Erythroblast (primary cell): ENCODE data around the gene POLR1A.

ENCODE experiments used
- DNase-seq, 2 experiments: peaks; one replicate each; lab custom pipeline; 2025; lab: John Stamatoyannopoulos, UW
- GATA1 ChIP-seq: IDR thresholded peaks from 2 replicates; pipeline ENCODE4 v1.6.1; 2011; ENCODE audit warnings: low read depth, mild to moderate bottlenecking, control low read depth, low read length, moderate library complexity
- POLR2A ChIP-seq: IDR thresholded peaks from 2 replicates; pipeline ENCODE4 v1.6.1; 2011; ENCODE audit warnings: mild to moderate bottlenecking, low read length

The POLR1A gene

DNA sequence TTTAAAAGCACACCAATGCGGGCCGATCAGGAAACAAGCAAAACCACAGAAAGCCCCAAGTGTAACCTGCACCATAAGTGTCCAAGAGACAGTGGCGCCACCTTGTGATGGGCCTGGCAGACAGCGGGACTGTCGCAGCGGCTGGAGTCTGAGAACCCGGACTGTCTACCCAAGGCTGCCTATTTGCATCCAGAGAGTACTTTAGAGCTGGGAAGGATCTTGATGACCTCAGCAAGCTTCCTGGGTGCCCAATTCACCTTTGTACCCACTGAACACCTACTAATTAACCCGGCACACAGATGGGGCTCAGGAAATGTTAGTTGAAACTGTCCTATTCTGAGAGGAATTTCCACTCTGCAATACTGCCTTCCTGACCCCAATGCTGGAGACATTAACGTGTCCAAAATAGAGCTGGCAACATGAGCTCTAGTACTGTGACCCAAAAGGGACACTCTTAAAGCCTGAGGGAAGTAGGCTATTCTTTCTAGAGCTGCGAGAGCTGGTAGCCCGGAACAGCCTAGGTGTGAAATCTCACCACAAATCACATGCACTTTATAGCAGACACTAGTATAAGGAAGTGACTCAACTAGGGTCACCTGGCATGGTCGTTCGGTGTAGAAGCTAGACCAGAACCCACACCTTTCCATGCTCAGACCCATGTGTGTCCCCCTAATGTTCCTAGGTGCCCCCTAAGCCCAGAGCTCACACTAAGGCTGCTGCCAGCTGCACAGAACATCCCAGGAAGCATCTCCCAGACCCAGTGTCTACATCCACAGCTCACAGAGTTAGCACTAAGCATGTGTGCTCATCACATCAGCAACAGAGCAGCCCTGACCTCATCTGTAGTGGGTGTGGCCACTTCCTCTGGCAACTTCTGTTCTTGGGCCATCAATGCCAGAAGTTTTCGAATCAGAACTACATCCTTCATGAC is 25.4 kb downstream of the POLR1A start:
- peak; percentile 70 to 85 for DNase-seq
- TF ChIP-seq POLR2A = no peak

DNA sequence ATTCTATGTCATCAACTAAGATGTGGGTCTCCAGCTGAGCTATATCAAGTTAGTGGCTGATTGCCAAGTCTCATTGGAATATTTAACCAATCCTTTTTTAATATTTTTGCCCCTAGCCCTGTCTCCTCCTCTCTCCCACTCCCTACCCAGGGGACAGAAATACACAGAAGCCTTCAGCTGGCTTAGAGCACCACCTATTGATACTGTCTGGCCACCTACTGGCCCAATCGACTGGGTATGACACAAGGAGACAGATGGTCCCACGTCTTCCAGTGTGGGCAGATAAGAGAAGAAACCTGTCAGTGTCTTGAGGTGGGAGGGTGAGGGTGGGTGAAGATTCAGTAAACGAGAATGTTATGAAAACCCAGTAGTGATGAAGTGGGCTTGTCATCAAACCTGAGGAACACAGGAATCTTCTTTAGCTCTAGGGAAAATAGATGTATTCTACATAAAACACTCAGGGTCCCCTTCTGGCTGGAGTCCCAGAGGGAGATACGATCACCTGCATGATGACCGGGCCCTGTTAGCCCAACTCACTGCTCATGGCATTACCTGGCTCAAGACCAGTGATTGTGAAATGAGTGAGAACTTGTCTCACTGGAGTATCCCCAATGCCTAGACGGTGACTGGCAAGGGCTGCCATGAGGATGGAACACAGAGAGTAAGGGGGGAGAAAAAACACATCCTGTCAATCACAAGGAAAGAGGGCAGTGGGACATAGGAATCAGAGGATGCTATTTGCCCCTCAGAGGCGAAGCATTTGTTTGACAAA is 26.7 kb downstream of the POLR1A start:
- TF ChIP-seq POLR2A (no peak), GATA1 (no peak)
- DNase-seq = peak; percentile 40 to 71

DNA sequence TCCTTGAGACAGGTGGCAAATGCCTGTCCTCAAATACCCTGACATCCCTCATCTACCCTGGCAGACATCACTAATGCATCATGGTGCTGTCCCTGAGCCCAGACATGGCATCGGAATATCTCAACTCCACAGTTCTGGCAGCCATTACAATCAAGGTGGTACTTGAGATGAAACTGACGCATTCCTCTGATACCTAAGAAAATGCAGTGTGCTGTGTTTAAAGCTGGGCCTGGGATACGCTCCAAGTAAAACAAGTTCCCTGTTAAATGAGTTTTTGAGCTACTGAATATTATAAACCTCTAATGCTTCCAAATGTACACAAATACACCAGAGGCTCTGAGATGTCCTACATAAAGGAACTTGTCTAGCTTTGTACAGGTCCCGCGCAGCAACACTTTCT is 29.8 kb downstream of the POLR1A start:
- TF ChIP-seq GATA1 (no peak), POLR2A (no peak)
- no peak for DNase-seq

DNA sequence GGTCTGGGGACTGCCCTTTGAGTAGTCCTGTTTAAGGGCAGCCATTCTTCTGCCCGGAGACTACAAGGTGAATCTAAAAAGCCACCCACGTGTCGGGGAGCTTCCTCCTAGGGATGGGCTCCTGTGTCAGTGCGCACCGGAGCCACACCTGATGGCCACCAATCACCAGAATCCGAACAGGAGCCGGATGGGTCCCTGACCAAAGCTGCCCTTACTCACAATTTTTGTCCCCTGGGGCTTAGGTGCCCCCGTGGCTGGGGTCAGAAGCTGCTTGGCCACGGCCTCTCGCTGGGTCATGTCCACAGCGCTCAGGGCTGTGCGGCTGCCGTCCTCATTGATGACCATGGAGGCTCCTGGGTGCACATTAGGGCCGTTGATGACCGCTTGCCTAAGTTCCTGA is 30.9 kb downstream of the POLR1A start:
- TF ChIP-seq POLR2A (no peak), GATA1 (no peak)
- DNase-seq = no peak

DNA sequence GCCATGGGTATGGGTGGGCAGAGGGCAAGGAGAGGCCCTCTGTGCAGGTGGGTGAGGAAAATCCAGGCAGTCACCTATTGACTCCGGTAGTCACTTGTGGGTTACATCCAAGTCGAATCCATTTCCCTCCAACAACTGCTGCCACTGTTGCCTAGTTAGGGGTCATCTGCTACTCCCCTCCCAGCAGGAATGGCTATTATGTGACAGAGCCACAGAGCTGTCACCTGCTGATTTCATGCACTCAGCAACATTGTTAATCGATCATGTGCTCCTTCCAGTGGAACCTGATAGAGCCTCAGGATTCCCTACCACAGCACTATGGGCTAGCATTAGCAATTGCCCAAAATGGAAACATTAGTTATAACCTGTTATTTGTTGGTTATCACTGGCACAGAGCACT is 31.4 kb downstream of the POLR1A start:
- TF ChIP-seq POLR2A = no peak
- no peak for TF ChIP-seq GATA1
- DNase-seq = no peak

DNA sequence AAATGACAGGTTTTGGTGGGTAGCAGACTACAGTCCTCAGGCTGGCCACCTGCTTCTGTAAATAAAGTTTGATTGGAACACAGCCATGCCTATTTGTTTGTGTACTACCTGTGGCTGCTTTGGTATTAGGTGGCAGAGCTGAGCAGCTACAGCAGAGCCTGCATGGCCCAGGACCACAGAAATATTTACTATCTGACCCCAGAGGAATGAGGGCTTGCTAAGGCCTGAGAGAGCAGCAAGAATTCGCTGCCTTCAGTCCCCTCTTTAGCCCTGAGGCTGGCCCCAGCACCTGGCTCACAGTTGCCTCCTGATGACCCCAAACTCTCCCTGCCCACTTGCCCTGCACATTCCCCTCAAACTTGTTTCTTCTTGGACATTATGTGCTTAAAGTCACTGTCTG is 32.5 kb downstream of the POLR1A start:
- TF ChIP-seq POLR2A = no peak
- TF ChIP-seq GATA1 = no peak
- DNase-seq = no peak

DNA sequence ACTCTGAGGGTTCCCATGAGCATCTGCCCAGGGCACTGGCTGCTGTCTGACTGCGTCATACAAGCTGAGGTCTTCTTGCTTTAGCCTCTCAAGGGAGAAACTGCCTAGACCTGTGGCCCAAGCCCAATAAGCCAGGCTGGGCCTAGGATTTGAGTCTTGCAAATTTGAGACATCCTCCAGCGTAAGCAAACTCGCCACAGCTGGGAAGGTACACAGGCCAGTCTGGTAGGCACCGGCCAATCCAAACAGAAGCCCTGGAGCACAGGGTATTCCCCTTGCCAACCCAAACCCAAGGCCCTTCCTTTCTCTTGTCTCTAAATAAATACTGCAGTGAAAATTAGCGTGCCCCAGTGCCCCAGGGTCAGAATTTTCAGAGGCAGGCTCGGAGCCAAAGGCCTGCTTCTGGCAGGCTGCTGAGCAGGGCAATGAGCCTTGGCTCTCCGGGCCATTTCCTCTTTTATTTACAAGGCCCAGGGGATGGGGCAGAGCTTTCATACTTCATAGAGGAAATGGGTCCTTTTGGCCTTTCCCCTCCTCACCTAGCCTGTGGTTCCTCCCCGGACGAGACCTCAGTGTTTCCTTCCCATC is 33.3 kb downstream of the POLR1A start:
- TF ChIP-seq GATA1 (no peak), POLR2A (no peak)

DNA sequence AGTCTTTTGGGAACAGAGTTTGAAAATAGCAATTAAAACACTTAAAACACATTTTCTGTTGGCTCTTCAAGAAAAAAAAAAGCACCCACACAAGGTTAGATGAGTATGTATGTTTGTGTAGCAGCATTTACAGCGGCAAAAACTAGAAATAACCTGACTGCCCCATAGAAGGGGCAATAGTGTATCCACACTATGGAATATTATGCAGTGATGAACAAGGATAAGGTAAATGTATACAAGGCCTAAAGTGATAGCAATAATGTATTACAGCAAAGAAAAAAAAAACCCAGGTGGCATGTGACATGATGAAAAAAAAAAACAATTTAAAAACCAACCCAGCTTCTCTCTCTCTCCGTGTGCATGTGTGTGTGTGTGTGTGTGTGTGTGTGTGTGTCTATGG is 34.8 kb downstream of the POLR1A start:
- DNase-seq = no peak
- TF ChIP-seq GATA1 = no peak

More for the DNA sequence above, 33.3 kb downstream of the POLR1A start:
- DNase-seq = no peak

DNA sequence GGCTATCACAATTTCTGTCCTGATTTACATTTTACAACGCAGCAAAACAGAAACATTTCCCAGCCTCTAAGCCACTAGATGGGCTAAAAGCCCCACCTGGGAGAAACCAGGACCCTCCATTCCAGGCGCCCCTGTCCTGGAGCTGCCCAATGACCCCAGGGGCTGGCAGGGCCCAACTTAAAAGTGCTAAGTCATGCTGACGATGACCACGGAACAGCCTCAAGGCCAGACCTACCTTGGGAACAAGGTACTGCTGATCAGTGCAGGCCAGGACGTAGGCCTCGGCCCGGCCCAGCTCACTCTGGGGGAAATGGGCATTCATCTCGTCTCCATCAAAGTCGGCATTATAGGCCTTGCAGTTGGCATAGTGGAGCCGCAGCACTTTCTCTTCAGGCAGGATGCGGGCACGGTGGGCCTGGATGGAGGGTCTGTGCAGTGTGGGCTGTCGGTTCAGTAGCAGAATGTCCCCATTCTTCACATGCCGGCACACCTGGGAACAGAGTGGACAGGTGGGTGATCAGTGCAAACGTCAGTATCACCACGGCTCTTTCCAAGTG is 35.8 kb downstream of the POLR1A start:
- TF ChIP-seq GATA1 = no peak
- TF ChIP-seq POLR2A = no peak
- DNase-seq = no peak

DNA sequence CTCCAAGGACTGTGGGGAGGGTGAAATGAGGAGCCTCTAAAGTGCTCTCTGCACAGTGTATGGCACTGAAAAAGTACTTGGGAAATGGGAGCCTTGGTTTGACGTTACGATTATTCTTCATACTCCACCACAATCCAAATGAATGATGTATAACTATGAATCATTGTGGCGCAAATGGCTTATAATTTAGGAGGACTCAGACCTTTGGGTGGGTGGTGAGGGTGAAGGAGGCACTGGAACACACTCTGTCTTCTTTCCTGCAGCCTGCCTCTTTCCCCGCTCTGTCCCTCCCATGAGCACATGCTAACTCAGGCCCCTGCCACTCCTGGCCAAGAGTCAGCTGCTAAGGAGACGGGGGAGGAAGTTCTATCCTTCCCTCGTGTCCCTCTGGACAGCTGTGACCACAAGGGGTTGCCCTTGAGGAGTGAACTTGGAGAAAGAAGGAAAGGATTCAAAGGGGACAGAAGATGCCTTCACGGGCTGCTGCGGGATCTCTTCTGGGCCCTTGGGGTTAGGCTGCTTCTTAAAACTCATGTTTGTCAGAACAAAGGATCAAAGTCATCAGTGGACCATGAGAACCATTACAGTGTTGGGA is 36.5 kb downstream of the POLR1A start:
- TF ChIP-seq GATA1 (no peak), POLR2A (no peak)
- DNase-seq = no peak

DNA sequence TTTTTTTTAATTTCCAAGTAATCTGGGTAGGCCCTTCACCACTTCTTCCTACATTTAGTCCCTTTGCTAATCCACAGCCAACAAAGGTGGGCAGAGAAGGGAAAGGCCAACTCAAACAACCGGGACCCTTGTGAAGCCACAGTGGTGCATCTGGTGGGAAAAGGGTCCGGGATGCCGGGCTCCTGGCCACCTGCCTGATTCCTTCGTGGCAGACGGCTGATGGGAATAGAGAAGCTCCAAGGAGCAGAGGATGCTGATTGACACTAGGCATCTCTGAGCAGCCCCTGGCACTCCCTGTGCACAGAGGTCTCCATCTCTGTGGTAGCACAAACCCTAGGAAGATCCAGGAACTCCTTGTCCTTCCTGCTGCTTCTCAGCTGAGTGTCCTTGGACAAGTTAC is 37.0 kb downstream of the POLR1A start:
- no peak for DNase-seq
- TF ChIP-seq GATA1 (no peak), POLR2A (no peak)

DNA sequence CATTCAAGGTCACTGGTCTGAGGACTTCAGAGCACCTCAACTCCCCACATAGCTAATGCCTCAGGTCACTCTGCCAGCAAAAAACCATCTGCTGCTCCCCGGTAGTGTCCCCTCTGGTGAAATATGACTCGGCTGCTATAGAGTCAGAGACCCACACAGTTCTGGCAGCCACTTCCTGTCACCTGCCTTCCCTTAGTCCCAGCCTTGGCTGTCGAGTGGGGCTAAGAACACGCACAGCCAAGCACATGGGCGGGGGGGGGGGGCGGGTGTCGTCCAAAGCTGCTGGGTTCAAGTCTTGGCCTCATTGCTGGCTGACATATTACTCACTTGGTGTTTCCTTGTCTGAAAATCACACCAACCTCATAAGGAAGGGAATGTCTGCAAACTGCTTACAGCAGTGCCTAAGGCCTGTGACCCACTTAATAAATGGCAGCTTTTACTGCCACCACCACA is 37.5 kb downstream of the POLR1A start:
- TF ChIP-seq GATA1 (no peak), POLR2A (no peak)
- DNase-seq = no peak

DNA sequence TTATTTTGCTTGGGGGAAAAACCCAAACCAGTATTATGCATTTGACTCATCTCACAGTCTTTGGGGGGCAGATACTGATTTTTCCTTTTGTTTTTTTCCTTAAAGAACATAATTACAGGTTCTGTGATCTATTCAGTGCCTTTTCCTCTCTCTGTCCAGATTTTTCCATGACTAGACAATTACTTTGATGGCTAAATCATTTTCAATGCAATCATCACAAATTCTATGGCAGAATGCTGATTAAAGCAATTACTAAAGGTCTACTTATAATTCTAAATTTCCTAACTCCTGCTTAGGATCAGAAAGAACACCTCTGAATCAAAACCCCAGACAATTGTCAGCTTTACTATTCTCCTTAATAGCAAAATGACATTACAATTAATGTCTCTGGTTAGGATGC is 38.8 kb downstream of the POLR1A start:
- no peak for TF ChIP-seq POLR2A
- no peak for TF ChIP-seq GATA1

More for the DNA sequence above, 38.8 kb downstream of the POLR1A start:
- no peak for DNase-seq
